Hepatocyte (in vitro differentiated cells): Measurements from ENCODE around the gene SLC6A20.

Experiments used
- CTCF ChIP-seq: fragments of 200-600 bp; sonication (generic); IDR thresholded peaks from 2 replicates; pipeline ENCODE4 v1.5.1; 2016; ENCODE audit warnings: antibody characterized with exemption, mild to moderate bottlenecking; ENCODE audit not compliant: poor library complexity
- EZH2 ChIP-seq: fragments of 200-600 bp; sonication (generic); IDR thresholded peaks from 2 replicates; pipeline ENCODE4 v1.6.1; 2016; ENCODE audit warnings: antibody characterized with exemption, mild to moderate bottlenecking, borderline replicate concordance
- EZH2phosphoT487 ChIP-seq: fragments of 200-600 bp; sonication (generic); IDR thresholded peaks from one replicate; pipeline ENCODE4 v1.6.1; 2018; ENCODE audit warnings: antibody characterized with exemption, mild to moderate bottlenecking, low read depth, moderate library complexity; ENCODE audit not compliant: unreplicated experiment, severe bottlenecking

GRCh38 chr3:45798034-45798433, 1.7 kb upstream of the SLC6A20 start:
- no peak for TF ChIP-seq EZH2phosphoT487
- no peak for TF ChIP-seq CTCF
- TF ChIP-seq EZH2, result no peak
